Activated CD4-positive, alpha-beta T cell treated with anti-CD3 and anti-CD28 coated beads, Interleukin-2, amount 50 U/mL, for 16 hours (primary cell): Measurements from ENCODE around the gene RPAP3.

ENCODE experiments used
- DNase-seq: peaks from one replicate; pipeline ENCODE4 v3.0.0-alpha.2; 2020

RPAP3 gene

DNA sequence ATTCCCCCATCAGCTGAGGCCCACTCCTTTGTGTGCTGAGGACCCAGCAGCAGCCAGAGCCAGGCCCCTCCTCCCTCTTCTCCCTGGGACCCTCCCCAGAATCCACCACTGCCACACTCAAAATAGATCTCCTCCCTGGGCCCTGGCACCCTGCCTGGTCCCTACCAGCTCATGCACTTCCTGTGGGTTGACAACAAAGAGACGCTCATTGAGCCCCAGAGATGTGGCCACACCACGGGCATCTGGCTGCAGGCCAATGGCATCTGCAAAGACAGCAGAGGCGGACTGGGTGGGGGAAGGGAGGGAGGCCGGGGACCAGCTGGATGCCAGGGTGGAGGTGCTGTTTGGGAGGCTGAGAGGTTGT lies 35.5 kb upstream of the RPAP3 start:
- peak; percentile 44 for DNase-seq

DNA sequence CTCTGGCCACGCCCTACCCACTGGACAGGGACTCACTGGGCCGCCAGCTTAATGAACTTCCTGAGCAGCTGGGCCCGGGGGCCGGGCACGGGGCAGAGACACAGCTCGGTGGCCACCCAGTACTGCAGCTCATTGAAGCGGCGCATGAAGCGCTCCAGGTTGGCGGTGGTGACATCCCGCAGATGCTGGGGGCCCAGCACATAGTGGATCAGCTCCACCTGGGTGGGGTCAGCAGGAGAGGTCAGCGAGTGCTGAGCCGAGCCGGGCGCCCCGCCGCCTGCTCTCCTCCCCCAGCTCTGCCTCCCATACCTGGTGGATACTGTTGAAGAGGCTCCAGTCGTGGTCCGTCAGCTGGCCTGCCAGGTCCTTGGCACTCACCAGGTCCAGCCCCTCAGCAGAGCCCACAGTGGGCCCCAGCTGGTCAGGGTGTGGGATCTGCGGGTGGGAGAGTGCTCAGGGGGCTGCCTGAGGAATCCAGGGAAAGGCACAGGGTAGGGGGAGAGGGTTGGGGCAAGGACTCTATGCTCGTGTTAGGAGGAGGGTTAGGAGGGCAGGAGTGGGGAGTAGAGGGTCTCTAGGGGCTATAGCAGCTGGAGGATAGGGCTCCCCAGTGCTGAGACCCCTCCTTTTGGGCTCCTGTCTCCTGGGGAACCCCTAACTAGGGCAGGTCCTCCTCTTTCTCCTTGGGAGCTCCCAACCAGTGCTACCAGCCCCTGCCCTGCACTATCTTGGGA lies 34.9 kb upstream of the RPAP3 start:
- no peak for DNase-seq

DNA sequence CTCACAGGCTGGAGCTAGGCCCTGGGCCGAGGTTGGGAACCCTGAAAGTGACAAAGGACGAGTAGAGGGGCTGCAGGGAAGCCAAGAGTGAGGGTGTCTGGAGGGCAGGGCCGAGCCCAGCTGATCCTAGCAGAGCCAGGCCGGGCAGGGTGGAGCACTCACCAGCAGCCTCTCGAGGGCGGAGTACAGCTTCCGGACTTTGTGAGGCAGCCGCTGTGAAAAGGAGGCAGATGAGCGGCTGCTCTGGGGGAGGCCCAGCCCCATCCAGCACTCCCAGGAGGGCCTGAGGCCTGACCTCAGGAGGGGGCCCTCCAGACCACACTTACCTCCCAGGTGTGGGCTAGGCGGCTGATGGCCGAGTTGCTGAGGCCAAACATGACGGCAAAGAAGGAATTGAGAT lies 34.1 kb upstream of the RPAP3 start:
- no peak for DNase-seq

DNA sequence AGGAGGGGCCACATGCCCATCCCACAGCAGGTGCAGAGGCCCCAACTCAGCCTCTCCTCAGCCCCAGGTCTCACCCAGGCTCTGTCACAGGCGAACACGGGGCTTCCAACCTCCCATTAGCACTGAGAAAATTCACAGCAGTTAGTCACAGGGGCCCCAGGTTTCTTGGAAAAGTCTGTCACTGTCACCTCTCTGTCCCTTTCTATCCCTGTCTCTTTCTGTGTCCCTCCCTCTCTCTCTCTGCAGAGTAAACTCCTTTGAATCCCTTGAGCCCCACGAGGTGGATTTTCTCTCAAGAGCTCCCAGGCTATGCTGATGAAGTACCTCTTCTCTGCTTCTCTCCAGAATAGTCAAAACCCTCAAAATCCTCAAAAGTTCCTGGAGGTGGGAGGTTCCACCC lies 33.5 kb upstream of the RPAP3 start:
- no peak for DNase-seq

DNA sequence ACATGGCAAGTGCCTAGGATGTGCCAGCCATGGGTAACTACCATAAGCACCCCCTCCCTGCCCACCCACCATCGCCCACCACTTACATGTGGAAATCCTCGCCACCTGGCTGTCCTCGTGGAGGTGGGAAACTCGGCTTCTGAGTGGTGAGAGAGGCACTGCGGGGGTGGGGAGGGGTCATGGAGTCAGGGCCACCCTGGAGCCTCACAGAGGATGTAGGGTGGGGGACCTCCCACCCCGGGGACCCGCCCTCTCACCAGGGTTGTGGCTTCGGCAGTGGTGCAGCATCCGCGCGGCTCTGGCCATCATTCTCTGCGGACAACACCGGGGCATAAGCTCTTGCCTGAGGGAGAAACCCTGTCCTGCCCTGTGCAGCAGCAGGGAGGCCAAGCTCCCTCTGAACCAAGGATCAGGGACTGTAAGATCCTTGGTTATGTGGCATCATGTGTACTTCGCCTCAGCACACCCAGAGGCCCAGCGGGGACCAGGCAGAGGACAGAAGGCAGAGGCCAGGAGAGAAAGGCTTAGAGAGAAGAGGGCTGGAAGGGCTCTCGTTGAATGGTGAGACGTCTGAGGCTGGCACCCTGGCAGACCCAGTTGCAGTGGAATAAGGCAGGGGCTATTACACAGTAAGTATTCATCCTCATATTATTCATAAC lies 32.2 kb upstream of the RPAP3 start:
- no peak for DNase-seq

DNA sequence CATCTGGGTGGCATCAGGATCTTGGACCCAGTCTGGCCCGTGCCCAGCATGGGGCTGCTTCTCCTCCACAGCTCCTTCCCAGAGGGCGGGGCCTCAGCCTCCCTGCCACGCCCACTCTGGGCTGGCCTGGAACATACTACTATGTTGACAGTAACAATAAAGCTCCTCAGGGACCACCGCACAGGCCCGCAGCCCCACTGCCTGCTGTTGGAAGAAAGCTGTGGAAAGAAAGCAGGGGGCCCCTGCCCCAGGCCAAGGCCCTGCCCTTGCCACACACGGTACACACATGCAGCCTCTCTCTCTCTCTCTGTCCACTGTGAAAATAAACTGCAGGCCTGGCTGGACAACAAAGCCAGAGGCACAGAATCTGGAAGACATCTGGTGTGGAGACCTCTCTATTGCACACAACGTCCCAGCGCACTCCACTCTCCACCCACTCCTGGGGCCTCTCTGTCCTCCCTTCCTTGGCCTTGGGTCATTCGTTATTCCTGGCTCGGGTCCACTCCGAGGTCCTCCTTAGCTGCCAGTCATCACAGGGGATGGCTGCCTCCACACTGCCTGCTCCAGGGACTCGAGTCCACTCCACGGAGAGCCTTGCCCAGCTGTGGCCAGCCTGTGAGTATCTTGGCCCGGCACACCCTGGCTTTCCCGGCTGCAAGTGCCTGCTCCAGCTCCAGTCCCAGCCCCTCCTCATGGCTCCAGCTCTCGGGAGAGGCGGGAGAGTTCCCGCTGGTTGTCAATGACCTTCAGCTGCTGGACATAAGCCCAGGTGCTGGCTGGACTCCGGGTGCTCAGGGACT lies 31.2 kb upstream of the RPAP3 start:
- DNase-seq: no peak

DNA sequence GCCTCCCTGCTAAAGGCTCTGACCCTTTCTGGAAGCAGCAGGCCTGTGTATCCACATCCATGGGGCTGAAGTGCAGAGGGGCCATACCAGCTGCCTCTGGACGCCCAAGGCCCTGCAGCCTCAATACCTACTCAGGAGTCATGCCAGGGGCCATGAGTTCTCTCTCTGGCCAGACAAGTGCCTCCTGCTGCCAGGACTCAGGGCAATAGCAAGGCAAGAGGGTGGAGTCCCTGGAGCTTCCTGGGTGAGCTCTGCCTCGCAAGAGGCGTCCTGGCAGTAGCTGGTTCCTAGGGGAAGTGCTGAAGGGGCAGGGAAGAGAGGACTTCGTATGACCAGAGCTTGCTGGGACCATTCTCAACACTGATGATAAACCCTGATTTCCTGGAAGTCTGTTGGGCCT lies 30.4 kb upstream of the RPAP3 start:
- DNase-seq: no peak

DNA sequence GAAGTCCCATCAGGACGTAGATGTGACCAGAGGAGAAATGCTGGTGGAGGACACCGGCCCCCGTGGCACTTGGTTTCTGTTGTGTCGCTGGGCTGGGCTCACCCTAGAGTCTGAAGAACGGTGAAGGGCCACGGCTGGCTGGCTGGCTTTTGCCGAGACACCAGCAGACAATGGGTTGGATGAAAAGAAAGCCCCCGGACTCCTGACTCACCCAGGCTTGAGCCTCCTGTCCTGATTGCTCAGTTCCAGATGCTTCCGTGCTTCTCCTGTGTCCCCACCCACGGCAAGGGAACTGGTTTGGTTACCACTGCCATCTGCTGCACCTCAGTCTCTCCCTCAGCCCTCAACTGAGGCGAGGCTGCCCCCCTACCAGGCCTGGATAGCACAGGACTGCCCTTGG lies 29.8 kb upstream of the RPAP3 start:
- DNase-seq: no peak

DNA sequence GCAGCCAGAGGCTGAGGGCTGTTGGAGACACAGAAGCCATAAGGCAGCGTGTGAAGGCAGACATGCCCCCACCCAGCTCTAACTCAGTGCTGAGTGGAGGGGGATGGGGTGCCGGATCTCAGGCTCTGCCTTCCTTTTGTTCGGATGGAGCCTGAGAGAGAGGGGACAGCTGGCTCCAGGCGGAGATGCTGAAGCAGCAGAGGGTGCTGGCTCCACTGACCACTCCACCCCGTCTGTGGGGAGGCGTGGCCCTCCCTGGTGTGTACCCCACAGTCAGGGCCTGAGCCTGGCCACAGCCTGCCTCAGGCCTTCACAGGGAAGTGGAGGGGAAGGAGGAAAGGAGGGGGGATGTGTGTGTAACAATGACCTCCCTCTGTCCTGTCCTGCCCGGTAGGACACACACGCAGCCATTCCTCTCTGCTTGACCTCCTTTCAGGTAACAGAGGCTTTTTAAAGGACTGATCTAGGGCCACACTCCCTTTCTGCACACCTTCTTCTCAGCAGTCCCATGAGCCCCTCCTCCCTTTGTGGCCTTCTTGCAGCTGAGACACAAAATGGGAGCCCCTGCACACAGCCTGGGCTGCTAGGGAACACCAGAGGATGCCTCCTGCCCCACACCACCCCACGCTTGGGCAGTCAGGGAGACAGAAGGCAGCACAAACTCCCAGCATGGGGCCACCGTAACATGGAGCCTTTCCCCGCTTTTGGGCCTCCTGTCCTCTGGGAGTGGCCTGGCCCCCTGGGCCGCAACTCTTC lies 29.1 kb upstream of the RPAP3 start:
- no peak for DNase-seq

DNA sequence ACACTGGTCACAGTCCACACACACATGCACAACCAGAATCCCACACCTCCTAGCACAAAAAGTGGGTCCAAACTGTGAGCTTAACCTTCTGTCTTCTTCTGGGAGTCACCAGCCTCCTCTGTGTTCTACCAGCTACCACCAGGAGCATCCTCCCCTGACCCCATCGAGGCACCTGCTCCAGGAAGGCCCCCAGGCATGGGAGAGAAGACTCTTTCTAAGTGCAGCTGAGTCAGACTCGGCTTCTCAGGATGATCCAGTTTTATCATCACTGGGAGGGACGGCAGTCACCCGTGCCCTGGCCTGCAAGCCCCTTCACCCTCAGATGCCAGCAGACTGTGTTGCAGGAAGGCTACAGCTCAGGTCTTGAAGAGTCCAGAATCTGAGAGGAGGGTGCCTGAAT lies 27.3 kb upstream of the RPAP3 start:
- DNase-seq: no peak

DNA sequence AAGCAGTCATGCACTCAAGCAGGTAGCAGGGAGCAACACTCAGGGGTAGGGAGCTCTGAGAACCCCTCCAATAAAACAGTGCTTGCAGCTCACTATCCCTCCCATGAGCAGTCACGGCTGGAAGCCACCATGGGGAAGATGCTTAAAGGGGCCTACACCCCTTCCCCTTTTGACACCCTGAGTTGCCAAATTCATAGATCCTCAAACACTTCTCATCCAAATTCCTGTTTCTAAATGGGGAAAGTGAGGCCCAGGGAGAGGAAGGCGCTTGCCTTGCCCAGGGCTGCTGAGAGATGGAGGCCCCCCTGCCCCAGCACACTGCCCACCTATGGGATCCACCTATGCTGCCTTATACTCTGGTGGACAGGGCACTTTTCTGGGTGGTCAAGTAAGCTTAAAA lies 26.7 kb upstream of the RPAP3 start:
- DNase-seq: no peak

DNA sequence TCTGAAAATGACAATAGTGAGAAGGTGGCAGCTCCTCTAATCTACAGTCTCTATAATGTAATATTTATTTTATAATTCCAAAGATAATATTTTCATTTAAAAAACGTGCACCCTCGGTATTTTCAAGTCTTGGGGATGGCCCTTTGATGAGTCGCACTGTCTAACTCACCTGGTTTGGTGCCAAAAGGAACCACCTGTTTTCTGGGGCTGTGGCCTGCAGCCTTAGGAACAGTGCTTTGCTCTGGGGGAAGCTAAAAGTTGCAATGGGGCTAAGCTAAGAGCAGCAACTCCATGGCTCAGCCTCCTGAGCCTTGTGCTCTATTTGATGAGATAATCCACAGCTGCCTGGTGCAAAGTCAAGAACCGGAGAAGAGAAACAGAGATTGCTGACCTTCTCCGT lies 25.9 kb upstream of the RPAP3 start:
- DNase-seq: no peak

DNA sequence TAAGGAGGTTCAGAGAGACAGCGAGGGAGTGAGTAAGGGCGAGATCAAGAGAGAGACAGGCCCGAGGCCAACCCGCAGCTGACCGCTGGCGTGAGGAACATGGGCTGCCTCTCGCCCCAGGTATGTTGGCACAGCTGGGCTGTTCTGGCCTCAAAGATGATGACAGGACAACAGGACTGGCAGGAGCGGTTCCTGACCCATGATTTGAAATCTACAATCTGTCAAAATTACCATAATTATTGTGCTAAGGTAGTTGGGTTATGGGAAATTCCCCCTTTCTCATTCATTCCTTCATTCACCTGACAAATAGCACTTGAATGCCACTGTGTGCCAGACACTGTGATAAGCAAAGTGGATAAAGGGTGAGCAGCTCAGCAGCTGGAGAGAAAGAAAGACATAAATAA lies 24.5 kb upstream of the RPAP3 start:
- no peak for DNase-seq

DNA sequence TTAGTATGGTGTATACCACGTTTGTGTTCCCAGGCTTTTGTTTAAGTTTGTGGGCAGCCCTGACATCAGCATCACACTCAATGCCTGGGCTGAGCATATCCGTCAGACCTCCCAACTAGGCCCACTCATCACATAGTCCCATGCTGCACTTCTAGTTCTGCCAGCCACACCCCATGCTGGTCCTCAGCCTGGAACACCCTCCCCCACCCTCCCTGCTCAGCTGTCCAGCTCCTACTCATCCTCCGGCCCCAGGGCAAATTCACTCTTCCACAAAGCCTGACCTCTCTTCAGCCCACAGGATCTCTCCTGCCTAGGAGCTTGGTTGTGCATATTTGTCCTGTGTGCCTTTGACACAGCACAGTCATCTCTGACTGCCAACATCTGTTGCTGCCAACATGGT lies 23.4 kb upstream of the RPAP3 start:
- DNase-seq: no peak

DNA sequence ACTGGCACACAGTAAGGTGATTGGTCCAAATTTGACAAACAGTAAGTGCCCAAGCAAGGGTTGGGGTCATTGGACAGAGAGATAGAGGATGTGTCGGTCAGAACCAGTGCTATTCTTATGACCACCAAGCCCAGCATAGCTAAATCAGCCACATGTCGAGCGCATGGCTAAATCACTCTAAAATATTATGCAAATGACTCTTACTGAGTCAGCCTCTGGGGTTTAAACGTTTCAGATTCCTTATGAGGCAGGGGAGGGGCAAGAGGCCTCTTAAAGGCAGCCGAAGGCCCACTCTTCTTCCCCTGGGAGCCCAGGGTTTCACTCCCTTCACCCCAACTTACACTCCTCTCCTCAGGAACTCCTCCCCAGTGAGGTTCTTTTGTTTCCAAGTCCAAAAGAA lies 20.1 kb upstream of the RPAP3 start:
- no peak for DNase-seq

DNA sequence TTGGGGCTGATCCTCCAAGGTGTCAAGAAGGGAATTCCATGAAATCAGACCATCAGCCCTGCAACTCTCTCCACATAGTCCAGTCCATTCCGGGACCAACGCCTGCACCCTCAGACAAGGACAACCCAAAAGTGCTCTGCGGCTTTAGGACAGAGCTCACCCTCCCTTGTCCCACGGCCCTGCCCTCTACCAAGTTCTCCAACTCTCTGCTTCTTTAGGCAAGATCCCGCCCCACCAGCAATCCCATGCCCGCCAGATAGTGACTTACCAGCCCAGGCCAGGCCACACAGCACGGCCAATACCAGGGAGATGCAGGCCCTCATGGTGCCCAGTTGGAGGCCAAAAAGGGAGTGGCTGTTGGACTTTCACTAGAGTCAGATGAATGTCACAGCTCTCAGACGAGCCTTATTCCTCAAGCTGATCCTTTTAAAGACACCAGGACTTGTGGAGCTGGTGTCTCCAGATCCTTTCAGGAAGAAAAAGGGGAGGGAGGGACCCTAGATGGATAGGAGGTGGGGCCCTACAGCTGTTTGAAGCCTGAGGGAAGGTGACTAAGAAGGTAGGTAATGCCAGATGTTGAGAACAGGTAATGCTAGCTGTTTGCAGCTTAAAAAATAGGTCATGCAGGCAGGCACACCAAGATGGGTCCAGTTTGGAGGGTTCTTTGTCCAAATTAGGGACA lies 19.4 kb upstream of the RPAP3 start, which contains the start of gene ENDOU:
TSS of gene ENDOU (minus strand) at position 400 of the 682 bp plus-strand sequence. CDS start at position 323, 77 bp downstream.
- DNase-seq: no peak

DNA sequence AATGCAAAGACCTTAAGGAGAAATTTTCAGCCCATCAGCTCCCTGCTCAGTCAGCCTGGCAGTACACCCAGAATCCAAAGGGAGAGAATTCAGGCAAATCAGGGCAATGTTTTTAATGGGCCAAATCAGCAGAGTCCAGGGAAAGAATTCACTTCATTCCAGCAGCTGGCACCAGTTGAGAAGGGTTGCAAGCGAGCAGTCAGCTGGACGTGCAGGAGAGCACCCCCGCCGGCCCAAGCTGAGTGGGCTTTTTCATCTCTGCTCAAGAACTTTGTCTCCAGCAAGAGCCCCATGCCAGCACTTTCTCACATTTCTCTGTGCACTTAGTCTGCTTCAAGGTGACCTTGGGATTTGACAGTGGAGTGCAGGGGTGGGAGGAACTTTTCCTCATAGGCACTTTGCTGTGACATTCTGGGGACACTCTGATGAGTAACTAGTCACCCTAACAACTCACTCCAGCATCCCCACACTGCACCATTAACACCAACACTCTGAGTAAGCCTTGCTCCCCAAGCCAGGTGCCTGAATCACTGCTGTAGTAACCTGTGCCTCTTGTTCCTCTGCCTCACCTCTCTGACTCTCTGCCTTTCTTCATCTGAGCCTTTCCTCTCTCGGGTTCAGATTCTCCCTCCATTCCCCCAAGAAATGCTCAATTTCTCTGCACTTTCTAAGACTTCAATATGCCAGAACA lies 17.3 kb upstream of the RPAP3 start:
- no peak for DNase-seq

DNA sequence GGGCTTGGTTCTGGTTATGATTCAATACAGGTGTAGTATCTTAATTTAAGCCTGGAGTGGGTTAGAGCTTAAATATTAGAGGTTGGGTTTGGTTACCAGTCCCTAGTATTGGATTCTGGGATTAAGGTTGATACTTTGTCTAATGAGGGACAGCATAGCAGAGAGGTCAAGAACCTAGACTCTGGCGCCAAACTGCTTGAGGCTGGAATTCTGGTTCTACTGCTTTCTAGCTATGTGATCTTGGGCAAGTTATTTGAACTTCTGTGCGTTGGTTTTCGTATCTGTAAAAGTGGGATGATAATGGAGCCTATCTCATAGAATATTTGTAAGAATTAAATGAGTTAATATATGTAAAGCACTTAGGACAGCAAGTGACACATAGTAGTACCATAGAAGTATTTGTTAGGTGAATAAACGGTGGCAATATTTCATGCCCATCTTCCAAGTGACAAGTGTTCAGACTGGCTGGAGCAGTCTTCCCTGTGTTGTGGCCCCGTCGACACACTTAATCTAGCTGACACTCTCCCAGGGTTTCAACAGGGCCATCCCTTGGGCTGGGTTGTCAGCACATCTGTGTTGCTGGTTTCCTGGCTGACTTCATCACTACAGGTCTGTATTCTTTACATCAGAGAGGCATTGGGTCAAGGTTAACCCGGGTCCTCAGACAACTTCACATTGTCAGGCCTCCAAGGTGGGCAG lies 16.5 kb upstream of the RPAP3 start:
- no peak for DNase-seq

DNA sequence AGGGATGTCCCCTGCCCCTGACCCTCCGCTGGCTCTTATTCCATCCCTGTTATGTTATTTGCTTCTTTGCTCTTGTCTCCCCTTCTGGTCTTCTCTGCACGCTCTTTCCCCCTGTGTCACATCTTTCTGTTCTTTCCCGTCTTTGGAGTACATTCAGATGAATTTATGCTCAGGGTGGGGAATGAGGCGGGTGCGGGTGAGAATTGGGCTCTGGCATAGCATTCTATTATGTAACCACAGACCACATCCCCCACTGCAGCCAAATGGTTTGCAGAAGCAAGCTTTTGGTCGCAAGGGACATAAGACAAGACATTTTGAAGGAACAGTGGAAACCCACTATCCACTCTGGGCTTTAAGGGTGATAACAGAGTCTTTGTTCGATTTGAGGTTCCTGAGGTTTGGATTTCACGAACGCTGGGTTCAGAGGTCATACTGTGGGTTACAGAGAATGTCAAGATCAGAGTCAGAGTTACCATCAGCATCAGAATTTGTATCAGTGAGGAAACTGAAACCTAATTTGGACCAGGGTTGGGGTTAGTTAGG lies 15.7 kb upstream of the RPAP3 start:
- DNase-seq: no peak

DNA sequence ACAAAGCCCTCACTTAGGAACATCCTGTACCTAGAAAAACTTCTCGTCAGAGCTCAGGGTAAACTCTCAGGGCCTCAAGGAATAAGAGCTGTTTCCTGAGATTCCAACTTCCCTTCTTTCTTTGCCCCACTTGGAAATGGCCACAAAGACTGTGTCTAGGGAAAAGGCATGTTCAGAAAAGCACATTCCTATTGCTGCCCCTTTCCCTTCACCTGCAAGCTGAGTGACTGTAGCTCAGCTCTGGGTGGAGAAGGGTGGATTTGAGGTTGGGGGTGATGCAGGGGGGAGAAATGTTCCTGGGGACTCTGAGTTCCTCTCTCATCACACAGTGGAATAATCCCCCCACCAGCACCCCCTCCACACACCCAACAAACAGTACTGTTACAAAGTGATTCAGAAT lies 12.7 kb upstream of the RPAP3 start:
- DNase-seq: no peak
